ENCODE results near the gene PP2D1. TPM values are rescaled to one million over a fixed set of nuclear protein-coding genes. Genes with fewer than 3 reads are reported as not detected.

The PP2D1 gene
- total and polyA plus RNA-seq, 9 of the 15 experiments (the other 6 are each of a cell fraction or from before 2014, with no cell fraction given), result 0.07 to 0.10 TPM; not detected in 7

DNA sequence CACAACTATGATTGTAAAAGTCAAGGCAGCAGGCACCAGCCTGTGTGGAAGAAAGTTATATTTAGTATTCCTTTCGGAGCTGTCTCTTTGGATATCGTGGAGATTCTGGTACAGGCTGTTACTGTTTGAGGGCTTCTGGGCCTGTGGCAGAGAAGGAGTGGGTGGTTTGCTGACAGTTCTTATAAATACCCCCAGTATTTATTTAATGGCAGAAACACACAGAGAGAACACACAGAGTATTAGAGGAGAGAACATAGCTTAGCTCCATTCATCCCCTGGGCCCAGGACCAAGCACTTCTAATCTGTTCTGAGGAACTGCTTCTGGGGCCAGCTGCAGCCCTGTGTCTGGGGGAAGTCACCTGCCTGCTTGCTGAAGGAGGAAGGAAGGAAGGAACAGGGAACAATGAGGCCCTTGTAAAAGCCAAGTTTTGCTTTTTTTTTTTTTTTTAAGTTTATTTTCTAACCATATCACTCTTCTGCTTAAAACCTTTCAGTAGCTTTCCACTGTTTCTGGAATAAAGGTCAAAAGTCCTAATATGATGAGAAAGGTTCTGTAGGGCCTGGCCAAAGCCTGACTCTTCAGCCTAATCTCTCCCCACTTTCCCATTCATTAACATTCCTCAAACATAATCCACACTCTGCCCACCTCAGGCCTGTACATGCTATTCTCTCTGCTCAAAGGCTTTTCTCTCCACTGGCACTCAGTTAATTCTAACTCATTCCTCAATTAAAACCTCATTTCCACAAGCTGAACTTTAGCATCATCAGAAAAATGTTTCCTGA, 11.8 kb upstream of the PP2D1 start (continued):
- TF ChIP-seq, protein P1, sequence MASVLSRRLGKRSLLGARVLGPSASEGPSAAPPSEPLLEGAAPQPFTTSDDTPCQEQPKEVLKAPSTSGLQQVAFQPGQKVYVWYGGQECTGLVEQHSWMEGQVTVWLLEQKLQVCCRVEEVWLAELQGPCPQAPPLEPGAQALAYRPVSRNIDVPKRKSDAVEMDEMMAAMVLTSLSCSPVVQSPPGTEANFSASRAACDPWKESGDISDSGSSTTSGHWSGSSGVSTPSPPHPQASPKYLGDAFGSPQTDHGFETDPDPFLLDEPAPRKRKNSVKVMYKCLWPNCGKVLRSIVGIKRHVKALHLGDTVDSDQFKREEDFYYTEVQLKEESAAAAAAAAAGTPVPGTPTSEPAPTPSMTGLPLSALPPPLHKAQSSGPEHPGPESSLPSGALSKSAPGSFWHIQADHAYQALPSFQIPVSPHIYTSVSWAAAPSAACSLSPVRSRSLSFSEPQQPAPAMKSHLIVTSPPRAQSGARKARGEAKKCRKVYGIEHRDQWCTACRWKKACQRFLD (CRISPR knock-in tag; IDR thresholded peaks at IDR 0.05), result 0 out of 2 replicates have a peak, but pooled peaks have one; percentile 47
- TF ChIP-seq, protein P2, sequence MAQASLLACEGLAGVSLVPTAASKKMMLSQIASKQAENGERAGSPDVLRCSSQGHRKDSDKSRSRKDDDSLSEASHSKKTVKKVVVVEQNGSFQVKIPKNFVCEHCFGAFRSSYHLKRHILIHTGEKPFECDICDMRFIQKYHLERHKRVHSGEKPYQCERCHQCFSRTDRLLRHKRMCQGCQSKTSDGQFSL (CRISPR knock-in tag; IDR thresholded peaks at IDR 0.05), result no peak
- TF ChIP-seq, protein P2 (tag; IDR thresholded peaks at IDR 0.05), result 0 out of 4 replicates have a peak, but pooled peaks of 1 of the 2 experiments have one; percentile 46
- TF ChIP-seq BHLHE40 (IDR thresholded peaks at IDR 0.05; ENCODE audit: low read length), result peak; percentile 72
- TF ChIP-seq ZFX (CRISPR knock-in tag; IDR thresholded peaks at IDR 0.05), result peak; percentile 60; the same call in 1 of the 2 replicates
- TF ChIP-seq, protein P3, sequence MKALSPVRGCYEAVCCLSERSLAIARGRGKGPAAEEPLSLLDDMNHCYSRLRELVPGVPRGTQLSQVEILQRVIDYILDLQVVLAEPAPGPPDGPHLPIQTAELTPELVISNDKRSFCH (CRISPR knock-in tag; IDR thresholded peaks at IDR 0.05), result no peak
- TF ChIP-seq, protein P3 (tag; IDR thresholded peaks at IDR 0.05), result 0 out of 2 replicates have a peak, but pooled peaks have one; percentile 18
- 0 out of 4 replicates have a peak, but pooled peaks of 1 of the 2 experiments have one; percentile 42 for TF ChIP-seq MAZ (CRISPR knock-in tag; conservative IDR thresholded peaks at IDR 0.05 in 1 of 2, IDR thresholded peaks at IDR 0.05 in 1 of 2)
- 0 out of 2 replicates have a peak, but pooled peaks have one; percentile 19 for TF ChIP-seq SMARCC2 (IDR thresholded peaks at IDR 0.05; ENCODE audit: low read depth)
- TF ChIP-seq SPI1 (IDR thresholded peaks at IDR 0.05; ENCODE audit: borderline replicate concordance, low read depth, low read length), result peak; percentile 81; the same call in 1 of the 2 replicates
- 0 out of 4 replicates have a peak, but pooled peaks of 1 of the 2 experiments have one; percentile 24 for TF ChIP-seq FOXK2 (conservative IDR thresholded peaks at IDR 0.05 in 1 of 2, IDR thresholded peaks at IDR 0.05 in 1 of 2; ENCODE audit: low read depth in 2 of 2)
- TF ChIP-seq GATAD2A (IDR thresholded peaks at IDR 0.05), result peak; percentile 57; the same call in 1 of the 2 replicates
- peak; percentile 52; the same call in 1 of the 2 replicates for TF ChIP-seq SMARCA4 (IDR thresholded peaks at IDR 0.05)
- TF ChIP-seq CBFA2T2 (conservative IDR thresholded peaks at IDR 0.05), result peak; percentile 50
- TF ChIP-seq ZNF589 (CRISPR knock-in tag; IDR thresholded peaks at IDR 0.05; ENCODE audit: low read depth), result no peak
- TF ChIP-seq TAL1 (IDR thresholded peaks at IDR 0.05), result peak; percentile 35; the same call in 1 of the 2 replicates
- TF ChIP-seq, protein P4, sequence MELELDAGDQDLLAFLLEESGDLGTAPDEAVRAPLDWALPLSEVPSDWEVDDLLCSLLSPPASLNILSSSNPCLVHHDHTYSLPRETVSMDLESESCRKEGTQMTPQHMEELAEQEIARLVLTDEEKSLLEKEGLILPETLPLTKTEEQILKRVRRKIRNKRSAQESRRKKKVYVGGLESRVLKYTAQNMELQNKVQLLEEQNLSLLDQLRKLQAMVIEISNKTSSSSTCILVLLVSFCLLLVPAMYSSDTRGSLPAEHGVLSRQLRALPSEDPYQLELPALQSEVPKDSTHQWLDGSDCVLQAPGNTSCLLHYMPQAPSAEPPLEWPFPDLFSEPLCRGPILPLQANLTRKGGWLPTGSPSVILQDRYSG (tag; conservative IDR thresholded peaks at IDR 0.05; ENCODE audit: low read depth), result peak; percentile 52
- no peak for TF ChIP-seq MEF2D (tag; conservative IDR thresholded peaks at IDR 0.05; ENCODE audit: low read depth)
- peak; percentile 21 for TF ChIP-seq ARID1B (IDR thresholded peaks at IDR 0.05)
- no peak for TF ChIP-seq TAF9B (IDR thresholded peaks at IDR 0.05; ENCODE audit: partially characterized antibody)

Data from K562 (cell line).